Neural progenitor cell (in vitro differentiated cells): ENCODE data around the gene PAQR6.

ENCODE experiments used
- CTCF ChIP-seq: fragments of 200-600 bp; sonication (generic); IDR thresholded peaks from 2 replicates; pipeline ENCODE4 v1.5.1; 2017; ENCODE audit warnings: antibody characterized with exemption, mild to moderate bottlenecking
- EZH2 ChIP-seq: fragments of 200-600 bp; sonication (generic); IDR thresholded peaks from 2 replicates; pipeline ENCODE4 v1.6.1; 2017; ENCODE audit warnings: antibody characterized with exemption, mild to moderate bottlenecking, moderate library complexity

DNA sequence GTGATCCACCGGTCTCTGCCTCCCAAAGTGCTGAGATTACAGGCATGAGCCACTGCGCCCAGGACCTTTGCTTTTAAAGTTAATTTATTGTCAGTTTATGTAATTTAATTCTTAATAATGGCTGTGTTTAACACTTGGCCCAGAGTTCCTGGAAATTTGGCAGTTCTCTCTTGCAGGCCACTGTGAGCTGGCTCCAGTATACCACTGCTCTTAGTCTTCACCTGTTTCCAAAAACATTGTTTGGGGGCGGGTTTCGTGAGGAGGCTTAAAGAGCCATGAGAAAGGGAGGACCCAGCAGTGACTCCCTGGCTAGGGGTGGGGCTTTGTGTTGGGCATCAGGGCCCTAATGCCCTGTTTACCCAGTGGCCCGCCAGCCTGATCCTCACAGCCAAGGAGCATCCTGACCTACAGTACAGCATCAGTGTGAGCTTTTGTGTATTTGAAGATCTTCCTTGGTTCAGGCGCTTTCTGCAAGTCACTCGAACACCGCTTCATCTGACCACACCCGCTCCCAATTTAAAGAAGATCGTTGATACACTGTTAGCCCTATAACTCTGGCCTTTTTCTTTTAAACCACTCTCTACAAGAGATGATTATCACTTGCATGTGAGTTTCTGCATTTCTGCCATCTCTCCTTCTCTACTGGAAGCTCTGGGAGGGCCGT is 17.9 kb downstream of the PAQR6 start:
- TF ChIP-seq EZH2 (no peak), CTCF (no peak)
